ENCODE measurements around the gene CFAP126. TPM values are rescaled to one million over a fixed set of nuclear protein-coding genes. Genes with fewer than 3 reads are reported as not detected.
"Not testable (repeated sequence)": the region's sequence is repeated elsewhere in the genome, so short reads cannot be mapped to it uniquely, and the experiment has no call there.

CFAP126 gene
- total RNA-seq, 1 donor from 2014 or later = not detected

GRCh38 chr1:161324020-161324419 lies 43.7 kb downstream of the CFAP126 start:
- no peak for DNase-seq (ENCODE audit: low spot score in 2 of 2, unreplicated experiment in 2 of 2)
- Mint-ChIP-seq H3K4me1 (no peaks in the 10 kb centered on the region), H3K36me3 (peaks cover 23% of the 10 kb centered on the region), H3K9me3 (no peaks in the 10 kb centered on the region), H3K27me3 (ENCODE audit: low read depth) (no peaks in the 10 kb centered on the region), H3K27ac (no peak overlapping the region), H3K4me3 (no peak overlapping the region)
- TF ChIP-seq, protein P1, sequence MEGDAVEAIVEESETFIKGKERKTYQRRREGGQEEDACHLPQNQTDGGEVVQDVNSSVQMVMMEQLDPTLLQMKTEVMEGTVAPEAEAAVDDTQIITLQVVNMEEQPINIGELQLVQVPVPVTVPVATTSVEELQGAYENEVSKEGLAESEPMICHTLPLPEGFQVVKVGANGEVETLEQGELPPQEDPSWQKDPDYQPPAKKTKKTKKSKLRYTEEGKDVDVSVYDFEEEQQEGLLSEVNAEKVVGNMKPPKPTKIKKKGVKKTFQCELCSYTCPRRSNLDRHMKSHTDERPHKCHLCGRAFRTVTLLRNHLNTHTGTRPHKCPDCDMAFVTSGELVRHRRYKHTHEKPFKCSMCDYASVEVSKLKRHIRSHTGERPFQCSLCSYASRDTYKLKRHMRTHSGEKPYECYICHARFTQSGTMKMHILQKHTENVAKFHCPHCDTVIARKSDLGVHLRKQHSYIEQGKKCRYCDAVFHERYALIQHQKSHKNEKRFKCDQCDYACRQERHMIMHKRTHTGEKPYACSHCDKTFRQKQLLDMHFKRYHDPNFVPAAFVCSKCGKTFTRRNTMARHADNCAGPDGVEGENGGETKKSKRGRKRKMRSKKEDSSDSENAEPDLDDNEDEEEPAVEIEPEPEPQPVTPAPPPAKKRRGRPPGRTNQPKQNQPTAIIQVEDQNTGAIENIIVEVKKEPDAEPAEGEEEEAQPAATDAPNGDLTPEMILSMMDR (IDR thresholded peaks at IDR 0.05; ENCODE audit: unreplicated experiment) = no peak

- DNase-seq (ENCODE audit: low spot score in 2 of 2, unreplicated experiment in 2 of 2); H3K27ac Mint-ChIP-seq; H3K27me3 Mint-ChIP-seq (ENCODE audit: low read depth); H3K9me3 Mint-ChIP-seq; H3K36me3 Mint-ChIP-seq: not testable (repeated sequence)
- H3K4me3 Mint-ChIP-seq = peak overlapping the region; percentile 98
- peaks cover 16% of the 10 kb centered on the region for H3K4me1 Mint-ChIP-seq
Observed at GRCh38 chr1:161315841-161316674, 51.6 kb downstream of the CFAP126 start.

Other genes starting within 250 kb of the CFAP126 start
- 49.7 to 53.2 TPM (median 50.8 TPM) in 3 replicates for gene PFDN2, start 249.8 kb downstream of the CFAP126 start, total RNA-seq
- 35.3 to 37.7 TPM (median 35.9 TPM) in 3 replicates for gene NIT1, start 249.8 kb downstream of the CFAP126 start, total RNA-seq
- gene DEDD, start 235.2 kb downstream of the CFAP126 start, total RNA-seq = 43.7 to 45.0 TPM (median 44.4 TPM) in 3 replicates
- gene UFC1, start 213.9 kb downstream of the CFAP126 start, total RNA-seq = 86.2 to 90.2 TPM (median 88.7 TPM) in 3 replicates
- gene USP21, start 208.4 kb downstream of the CFAP126 start, total RNA-seq = 42.6 to 48.4 TPM (median 47.4 TPM) in 3 replicates
- 48.9 to 49.7 TPM (median 49.0 TPM) in 3 replicates for gene PPOX, start 201.4 kb downstream of the CFAP126 start, total RNA-seq
- gene B4GALT3, start 190.4 kb downstream of the CFAP126 start, total RNA-seq = 38.0 to 43.0 TPM (median 40.5 TPM) in 3 replicates
- 6.8 to 9.9 TPM (median 9.2 TPM) in 3 replicates for gene ADAMTS4, start 168.8 kb downstream of the CFAP126 start, total RNA-seq
- gene NDUFS2, start 165.5 kb downstream of the CFAP126 start, total RNA-seq = 70.1 to 72.0 TPM (median 70.8 TPM) in 3 replicates
- gene FCER1G, start 152.6 kb downstream of the CFAP126 start, total RNA-seq = 0.40 to 1.8 TPM (median 1.3 TPM) in 3 replicates
- not detected in 3 replicates for gene APOA2, start 144.2 kb downstream of the CFAP126 start, total RNA-seq
- 8.5 to 9.3 TPM (median 9.3 TPM) in 3 replicates for gene TOMM40L, start 141.8 kb downstream of the CFAP126 start, total RNA-seq
- not detected in 3 replicates for gene NR1I3, start 129.7 kb downstream of the CFAP126 start, total RNA-seq
- gene PCP4L1, start 109.1 kb downstream of the CFAP126 start, total RNA-seq = 0.25 TPM in 1 of 3 replicates, not detected in the others
- gene MPZ, start 57.9 kb downstream of the CFAP126 start, total RNA-seq = 1.3 to 1.4 TPM (median 1.3 TPM) in 3 replicates
- 141 to 147 TPM (median 145 TPM) in 3 replicates for gene SDHC, start 53.5 kb downstream of the CFAP126 start, total RNA-seq
- gene FCGR2A, start 137.6 kb upstream of the CFAP126 start, total RNA-seq = 0.51 to 0.81 TPM (median 0.62 TPM) in 3 replicates
- 0.13 to 0.38 TPM (median 0.25 TPM) in 3 replicates for gene HSPA6, start 156.7 kb upstream of the CFAP126 start, total RNA-seq
- gene FCGR3A, start 181.9 kb upstream of the CFAP126 start, total RNA-seq = not detected in 3 replicates